ENCODE measurements around the gene SYNE1. TPM values are rescaled to one million over a fixed set of nuclear protein-coding genes. Genes with fewer than 3 reads are reported as not detected.

The SYNE1 gene
- polyA plus RNA-seq, 1 experiment = 35.7 TPM

GRCh38 chr6:152596726-152597125 is 40.4 kb downstream of the SYNE1 start:
- CTCF ChIA-PET = interaction anchor here (0.6 to 2.2 kb wide), 6 partner anchors 10 to 267 kb away, joined by 3 to 8 read pairs (median 4); no protein-coding TSS in a partner anchor
- Histone ChIP-seq H3K4me3 (ENCODE audit: low read depth, low read length) (no peak overlapping the region), H3K27ac (ENCODE audit: low read depth, low read length) (no peak overlapping the region), H3K27me3 (ENCODE audit: control insufficient read depth, insufficient read depth, low read length) (no peaks in the 10 kb centered on the region), H3K9me3 (ENCODE audit: control insufficient read depth, insufficient read depth, low read length) (no peaks in the 10 kb centered on the region)
- TF ChIP-seq CTCF (IDR thresholded peaks at IDR 0.05; ENCODE audit: low read depth, low read length) = no peak
- no peak for DNase-seq (ENCODE audit: low read depth, low spot score)
- POLR2A ChIA-PET = no interaction called here

GRCh38 chr6:152595499-152595898 is 41.7 kb downstream of the SYNE1 start:
- CTCF ChIA-PET = interaction anchor here (0.7 to 2.2 kb wide), 15 partner anchors 9 to 75 kb away, joined by 3 to 8 read pairs (median 4); no protein-coding TSS in a partner anchor
- Histone ChIP-seq H3K27ac (ENCODE audit: low read depth, low read length) (no peak overlapping the region), H3K4me3 (ENCODE audit: low read depth, low read length) (no peak overlapping the region), H3K27me3 (ENCODE audit: control insufficient read depth, insufficient read depth, low read length) (no peaks in the 10 kb centered on the region), H3K9me3 (ENCODE audit: control insufficient read depth, insufficient read depth, low read length) (no peaks in the 10 kb centered on the region)
- DNase-seq (ENCODE audit: low read depth, low spot score) = no peak
- peak; percentile 66 for TF ChIP-seq CTCF (IDR thresholded peaks at IDR 0.05; ENCODE audit: low read depth, low read length)
- POLR2A ChIA-PET = no interaction called here

- no peak for TF ChIP-seq CTCF (IDR thresholded peaks at IDR 0.05; ENCODE audit: low read depth, low read length)
- ChIA-PET POLR2A (no interaction called here), CTCF (interaction anchor here (0.6 to 2.2 kb wide), 5 partner anchors 8 to 235 kb away, joined by 3 to 8 read pairs (median 4); no protein-coding TSS in a partner anchor)
- Histone ChIP-seq H3K9me3 (ENCODE audit: control insufficient read depth, insufficient read depth, low read length) (no peaks in the 10 kb centered on the region), H3K27ac (ENCODE audit: low read depth, low read length) (no peak overlapping the region), H3K27me3 (ENCODE audit: control insufficient read depth, insufficient read depth, low read length) (no peaks in the 10 kb centered on the region), H3K4me3 (ENCODE audit: low read depth, low read length) (no peak overlapping the region)
- no peak for DNase-seq (ENCODE audit: low read depth, low spot score)
Measured at GRCh38 chr6:152594701-152595100, 42.5 kb downstream of the SYNE1 start.

GRCh38 chr6:152588456-152588855 is 48.7 kb downstream of the SYNE1 start:
- ChIA-PET POLR2A (no interaction called here), CTCF (no interaction called here)
- Histone ChIP-seq H3K27ac (ENCODE audit: low read depth, low read length) (no peak overlapping the region), H3K27me3 (ENCODE audit: control insufficient read depth, insufficient read depth, low read length) (no peaks in the 10 kb centered on the region), H3K4me3 (ENCODE audit: low read depth, low read length) (no peak overlapping the region), H3K9me3 (ENCODE audit: control insufficient read depth, insufficient read depth, low read length) (no peaks in the 10 kb centered on the region)
- no peak for TF ChIP-seq CTCF (IDR thresholded peaks at IDR 0.05; ENCODE audit: low read depth, low read length)
- DNase-seq (ENCODE audit: low read depth, low spot score) = no peak

GRCh38 chr6:152587473-152587872 is 49.7 kb downstream of the SYNE1 start:
- no peak for DNase-seq (ENCODE audit: low read depth, low spot score)
- Histone ChIP-seq H3K9me3 (ENCODE audit: control insufficient read depth, insufficient read depth, low read length) (no peaks in the 10 kb centered on the region), H3K4me3 (ENCODE audit: low read depth, low read length) (no peak overlapping the region), H3K27ac (ENCODE audit: low read depth, low read length) (no peak overlapping the region), H3K27me3 (ENCODE audit: control insufficient read depth, insufficient read depth, low read length) (no peaks in the 10 kb centered on the region)
- TF ChIP-seq CTCF (IDR thresholded peaks at IDR 0.05; ENCODE audit: low read depth, low read length) = no peak
- POLR2A ChIA-PET = no interaction called here
- CTCF ChIA-PET = interaction anchor here (0.6 to 2.6 kb wide), 2 partner anchors 8 to 35 kb away, joined by 3 to 8 read pairs; no protein-coding TSS in a partner anchor
